Inflammatory macrophage treated with lipopolysaccharide for 4 hours (primary cell): ENCODE measurements around the gene COL5A2.

Experiments used
- DNase-seq: peaks from one replicate; pipeline ENCODE4 v3.0.0-alpha.2; 2020

Gene COL5A2

DNA sequence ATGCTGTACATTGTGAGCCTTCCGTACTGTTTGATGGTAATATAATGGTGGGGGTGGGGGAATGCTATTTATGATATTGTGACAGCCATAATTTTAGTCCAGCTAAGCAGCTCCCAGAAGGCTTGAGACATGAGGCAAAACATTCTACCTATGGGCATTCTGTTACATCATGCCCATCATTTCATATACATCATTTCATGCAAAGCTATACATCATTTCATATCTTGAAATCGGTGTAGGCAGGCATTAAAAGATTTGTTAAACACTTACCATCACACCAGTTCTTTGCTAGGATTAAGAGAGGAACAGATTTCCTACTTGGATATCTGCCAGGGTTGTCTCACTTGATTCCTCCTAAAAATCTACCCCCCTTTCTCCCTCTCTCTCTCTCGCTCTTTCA, 84.5 kb downstream of the COL5A2 start:
- no peak for DNase-seq

DNA sequence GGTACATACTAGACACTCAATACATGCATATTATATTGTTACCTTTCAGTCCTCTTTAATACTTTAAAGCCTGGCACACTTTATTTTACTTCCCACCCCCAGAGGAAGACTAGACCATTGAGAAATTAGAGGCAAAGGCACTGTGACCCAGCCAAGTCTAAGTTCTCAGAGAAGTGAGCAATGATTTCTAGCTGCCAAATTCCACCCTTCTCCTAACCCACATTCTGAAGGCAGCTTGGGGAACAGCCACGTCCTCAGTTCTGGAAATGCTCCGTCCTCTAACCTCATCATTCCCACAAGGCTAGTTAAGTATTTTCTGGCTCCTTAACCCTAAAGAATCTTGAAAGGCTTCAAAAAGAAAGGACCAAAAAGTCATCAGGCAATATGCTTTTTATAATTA, 86.6 kb downstream of the COL5A2 start:
- no peak for DNase-seq

DNA sequence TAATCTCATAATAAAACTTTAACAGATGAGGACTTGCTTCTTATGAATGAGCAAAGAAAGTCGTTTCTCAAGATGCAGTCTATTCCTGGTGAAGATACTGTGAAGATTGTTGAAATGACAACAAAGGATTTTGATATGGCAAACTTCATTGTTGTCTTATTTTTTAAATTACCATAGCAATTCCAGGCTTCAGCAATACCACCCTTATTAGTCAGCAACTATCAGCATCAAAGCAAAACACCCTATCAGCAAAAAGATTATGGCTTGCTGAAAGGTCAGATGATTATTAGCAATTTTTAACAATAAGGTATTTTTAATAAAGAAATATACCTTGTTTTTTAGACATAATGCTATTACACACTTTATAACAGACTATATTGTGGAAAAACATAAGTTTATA, 88.3 kb downstream of the COL5A2 start:
- no peak for DNase-seq

- no peak for DNase-seq
Measured at GRCh38 chr2:189088591-189089205, 90.9 kb downstream of the COL5A2 start.

DNA sequence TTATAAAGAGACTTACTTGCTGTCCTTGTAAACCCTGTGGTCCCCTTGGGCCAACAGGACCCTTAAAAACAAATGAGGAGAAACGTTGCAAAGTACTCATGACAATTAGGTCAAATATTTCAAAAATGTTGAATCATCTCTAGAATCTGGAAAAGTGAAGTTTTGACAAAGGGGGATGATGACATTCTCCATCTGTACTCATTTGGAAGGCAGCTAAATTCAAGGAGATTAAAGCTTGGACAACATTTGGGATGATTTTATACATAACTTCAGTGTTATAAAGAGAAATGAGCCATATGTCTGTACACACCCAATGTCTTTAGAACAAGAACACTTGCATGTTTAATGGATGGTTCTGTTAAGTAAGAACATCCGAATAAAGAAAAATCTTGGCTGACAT, 92.9 kb downstream of the COL5A2 start:
- DNase-seq: no peak

DNA sequence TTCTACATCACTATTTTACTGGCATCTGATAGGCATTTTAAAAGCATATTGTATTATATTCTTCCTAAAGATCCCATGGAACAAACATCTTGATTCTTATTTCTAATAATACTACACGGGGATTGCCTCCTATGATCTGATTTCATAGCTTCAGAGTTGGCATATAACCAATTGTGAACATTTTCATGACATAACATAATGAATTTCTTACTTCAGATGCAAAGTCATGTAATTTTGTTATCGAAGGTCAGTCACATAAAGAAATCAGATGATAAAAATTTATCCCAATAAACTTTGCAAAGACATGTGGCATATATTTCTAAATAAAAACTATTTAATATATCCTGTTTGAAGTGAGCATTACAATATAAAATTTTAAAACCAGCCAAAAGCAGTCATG, 93.3 kb downstream of the COL5A2 start:
- no peak for DNase-seq

DNA sequence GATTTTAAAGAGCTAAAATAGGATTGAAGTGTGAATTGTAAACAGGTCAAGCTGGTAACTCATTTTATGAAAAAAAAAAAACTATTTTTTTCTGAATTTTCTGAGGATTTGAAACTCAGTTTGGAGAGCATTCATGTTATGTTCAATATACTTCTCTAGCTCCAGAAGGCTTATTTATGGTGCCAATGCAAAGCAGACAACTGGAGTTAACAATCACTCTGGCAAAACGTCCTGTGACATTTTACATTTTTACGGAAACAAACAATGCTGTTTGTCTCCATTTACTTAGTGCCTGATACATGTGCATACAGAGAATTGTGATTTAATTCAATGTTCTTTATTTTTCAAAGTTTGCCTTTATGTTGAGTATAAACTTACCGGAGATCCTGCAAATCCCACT, 96.0 kb downstream of the COL5A2 start:
- no peak for DNase-seq

- DNase-seq: no peak
Measured at GRCh38 chr2:189083106-189083505, 96.5 kb downstream of the COL5A2 start.

GRCh38 chr2:189082376-189082975, 97.1 kb downstream of the COL5A2 start:
- DNase-seq: no peak

DNA sequence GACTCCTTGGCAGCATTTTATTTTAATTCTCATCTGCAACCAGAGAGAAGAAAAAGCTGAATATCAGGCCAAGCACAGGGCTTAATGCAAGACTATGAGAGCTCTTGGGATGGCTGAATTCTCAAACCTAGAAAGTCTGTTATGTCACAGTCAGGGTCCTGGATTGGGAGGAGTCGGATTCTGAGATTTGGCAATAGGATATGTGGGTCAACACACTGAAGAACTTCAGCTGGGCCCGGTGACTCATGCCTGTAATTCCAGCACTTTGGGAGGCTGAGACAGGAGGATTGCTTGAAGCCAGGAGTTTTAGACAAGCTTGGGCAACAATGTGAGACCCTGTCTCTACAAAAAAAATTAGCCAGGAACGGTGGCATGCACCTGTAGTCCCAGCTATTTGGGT, 103.0 kb downstream of the COL5A2 start:
- no peak for DNase-seq

- DNase-seq: no peak
Measured at GRCh38 chr2:189076120-189076519, 103.4 kb downstream of the COL5A2 start.

DNA sequence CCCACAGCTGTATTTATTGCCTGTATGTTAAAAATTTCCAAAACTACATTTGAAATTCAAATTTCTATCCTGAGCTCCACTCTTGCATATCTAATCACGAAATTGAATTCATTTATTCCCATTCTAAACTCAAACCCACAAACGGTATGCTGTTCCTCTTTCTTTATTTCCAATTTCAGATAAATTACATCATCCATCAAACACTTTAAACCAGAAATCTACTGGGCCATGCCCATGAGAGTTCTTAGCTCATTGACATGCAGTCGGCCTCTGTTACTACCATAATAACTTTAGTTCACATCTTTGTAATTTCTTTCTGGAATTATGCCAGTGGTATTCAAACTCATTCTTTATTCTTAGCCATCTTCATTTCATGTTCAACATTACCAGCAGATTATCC, 105.1 kb downstream of the COL5A2 start:
- DNase-seq: no peak

GRCh38 chr2:189072036-189072435, 107.5 kb downstream of the COL5A2 start:
- DNase-seq: no peak

DNA sequence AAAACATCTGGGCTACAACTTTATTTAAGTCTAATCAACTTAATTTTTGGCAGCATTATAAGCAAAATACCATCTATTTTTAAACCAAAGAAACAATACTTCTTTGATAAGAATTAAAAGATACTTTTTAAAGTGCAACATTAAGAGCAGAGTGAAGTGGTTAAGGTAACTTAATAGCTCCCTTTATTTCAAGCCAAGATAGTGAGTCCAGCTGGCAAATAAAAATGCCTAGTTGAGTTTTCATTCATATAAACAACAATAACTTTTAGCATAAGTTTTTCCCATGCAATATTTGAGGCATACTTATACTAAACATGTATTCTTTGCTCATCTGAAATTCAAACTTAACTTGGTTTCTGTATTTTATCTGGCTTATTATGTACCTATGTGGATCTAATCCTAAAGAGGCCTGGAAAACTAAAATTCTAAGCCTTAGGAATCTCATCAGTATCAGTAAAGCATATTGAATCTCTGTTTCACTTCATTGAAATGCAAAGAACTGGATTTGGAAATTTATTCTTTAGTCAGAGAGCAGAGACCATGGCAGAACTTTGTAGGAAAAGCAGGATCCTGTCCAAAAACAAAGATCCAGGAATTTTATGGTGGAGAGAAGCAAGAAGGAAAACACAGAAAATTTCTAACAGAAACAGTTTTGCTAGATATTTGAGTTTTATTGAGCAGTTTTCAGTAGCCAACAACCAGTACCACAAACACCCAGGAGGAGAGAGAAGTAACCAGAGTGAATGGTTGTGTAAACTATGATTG, 109.5 kb downstream of the COL5A2 start:
- no peak for DNase-seq

DNA sequence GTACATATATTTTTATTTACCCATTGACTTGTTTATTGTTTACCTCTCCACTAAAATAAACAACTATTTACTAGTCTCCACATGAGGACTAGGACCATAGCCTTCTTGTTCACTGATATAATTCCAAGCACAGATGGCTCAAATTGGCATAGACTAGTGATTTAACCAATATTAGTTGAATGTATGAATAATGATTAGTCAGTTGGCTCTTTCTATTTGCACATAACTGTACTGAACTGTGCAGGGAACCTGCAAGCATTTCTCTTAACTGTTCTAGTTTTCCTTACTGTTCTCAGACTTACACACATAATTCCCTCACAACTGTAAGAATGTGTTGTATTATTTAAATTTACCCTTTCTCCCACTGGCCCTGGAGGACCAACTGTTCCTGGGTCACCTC, 113.5 kb downstream of the COL5A2 start:
- no peak for DNase-seq

GRCh38 chr2:189060096-189060642, 119.4 kb downstream of the COL5A2 start:
- DNase-seq: no peak

GRCh38 chr2:189057316-189057715, 122.2 kb downstream of the COL5A2 start:
- DNase-seq: no peak

GRCh38 chr2:189056200-189057106, 123.1 kb downstream of the COL5A2 start:
- no peak for DNase-seq

DNA sequence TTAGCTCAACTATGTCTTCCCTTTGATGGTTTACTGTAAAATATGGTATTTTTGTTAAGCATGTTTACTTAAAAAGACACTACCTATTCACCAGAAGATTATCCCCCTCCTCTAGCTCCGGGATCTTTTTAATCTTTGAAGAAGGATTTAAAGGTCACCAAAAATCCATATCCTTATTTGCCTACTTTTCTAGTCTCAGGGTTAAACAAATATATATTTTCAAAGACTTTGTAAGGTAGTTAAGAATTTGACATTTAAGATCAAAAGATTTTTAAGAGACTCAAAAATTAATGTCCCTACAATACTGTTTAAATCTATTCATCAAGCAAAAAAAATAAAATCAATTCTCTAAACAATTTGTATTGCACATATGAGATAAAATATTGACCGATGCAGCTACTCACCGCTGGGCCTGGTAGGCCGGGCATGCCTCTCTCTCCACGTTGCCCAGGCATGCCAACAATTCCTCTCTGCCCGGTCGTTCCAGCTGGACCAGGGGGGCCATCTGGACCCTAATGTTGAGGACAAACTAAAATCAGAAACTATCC, 129.3 kb downstream of the COL5A2 start:
- no peak for DNase-seq

GRCh38 chr2:189049709-189050164, 129.8 kb downstream of the COL5A2 start:
- DNase-seq: no peak

GRCh38 chr2:189048189-189048588, 131.4 kb downstream of the COL5A2 start:
- no peak for DNase-seq

- no peak for DNase-seq
Measured at GRCh38 chr2:189047171-189047888, 132.2 kb downstream of the COL5A2 start.
